ENCODE data around the gene OPCML.

OPCML gene

GRCh38 chr11:133536198-133536597, 3.9 kb upstream of the OPCML start:
- DNase-seq = no peak

GRCh38 chr11:133533205-133533604, 904 bp upstream of the OPCML start:
- no peak for DNase-seq

DNA sequence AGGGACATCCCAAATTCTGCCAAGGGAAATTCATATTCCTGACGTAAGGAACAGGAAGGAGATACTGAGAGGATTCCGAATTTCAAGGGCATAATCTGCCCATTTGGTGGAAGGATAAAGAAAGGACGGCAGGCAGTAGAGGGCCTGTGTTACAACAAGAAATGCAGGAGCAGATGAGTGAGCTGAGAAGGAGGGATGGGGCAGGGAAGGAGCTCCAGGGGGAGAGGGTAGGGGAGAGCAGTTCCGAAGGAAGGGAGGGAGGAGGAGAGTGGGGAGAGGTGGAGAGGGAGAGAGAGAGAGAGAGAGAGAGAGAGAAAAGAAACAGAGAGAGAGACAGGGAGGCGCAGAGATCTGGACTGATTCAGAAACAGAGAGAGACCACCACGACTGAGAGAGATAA, 843 bp downstream of the OPCML start:
- no peak for DNase-seq

DNA sequence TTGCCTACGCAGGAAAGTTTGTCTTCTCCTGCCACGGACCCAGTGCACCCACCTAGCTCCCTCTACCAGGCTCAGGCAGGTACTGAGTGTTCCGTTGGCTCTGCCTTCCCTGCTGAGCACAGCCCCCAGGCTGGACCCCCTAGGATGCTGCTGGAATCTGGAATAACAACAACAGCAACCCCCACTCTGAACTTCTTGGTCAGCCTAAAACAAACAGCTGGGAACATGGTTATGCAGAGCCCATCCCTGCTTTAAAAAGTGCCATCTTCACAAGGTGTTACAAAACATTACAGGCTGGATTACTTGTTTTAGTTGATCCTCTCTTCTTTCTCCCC, 1.8 kb downstream of the OPCML start:
- DNase-seq = no peak

GRCh38 chr11:133529807-133530500, 2.3 kb downstream of the OPCML start:
- no peak for DNase-seq

- DNase-seq = peak; percentile 44
Observed at GRCh38 chr11:133526790-133527189, 5.5 kb downstream of the OPCML start.

- no peak for DNase-seq
Observed at GRCh38 chr11:133525976-133526375, 6.3 kb downstream of the OPCML start.

DNA sequence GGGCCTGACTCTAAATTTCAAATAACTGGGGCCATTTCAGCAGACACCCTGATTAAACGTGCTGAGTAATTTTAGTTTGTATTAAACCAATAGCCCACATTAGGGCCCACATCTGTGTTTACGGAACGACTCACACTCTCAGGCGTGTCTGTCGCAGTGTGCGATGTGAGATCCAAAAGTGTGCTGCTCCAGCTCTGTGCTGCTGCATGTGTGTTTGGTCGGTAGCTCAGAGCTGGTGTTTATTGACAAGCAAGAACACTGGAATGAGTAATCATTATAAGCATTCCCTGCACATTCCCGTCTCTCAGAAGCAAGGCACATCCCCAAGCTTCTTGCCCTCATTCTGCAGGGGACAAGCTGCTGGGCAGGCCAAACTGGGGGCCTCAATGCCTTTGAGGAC, 7.8 kb downstream of the OPCML start:
- DNase-seq = no peak

DNA sequence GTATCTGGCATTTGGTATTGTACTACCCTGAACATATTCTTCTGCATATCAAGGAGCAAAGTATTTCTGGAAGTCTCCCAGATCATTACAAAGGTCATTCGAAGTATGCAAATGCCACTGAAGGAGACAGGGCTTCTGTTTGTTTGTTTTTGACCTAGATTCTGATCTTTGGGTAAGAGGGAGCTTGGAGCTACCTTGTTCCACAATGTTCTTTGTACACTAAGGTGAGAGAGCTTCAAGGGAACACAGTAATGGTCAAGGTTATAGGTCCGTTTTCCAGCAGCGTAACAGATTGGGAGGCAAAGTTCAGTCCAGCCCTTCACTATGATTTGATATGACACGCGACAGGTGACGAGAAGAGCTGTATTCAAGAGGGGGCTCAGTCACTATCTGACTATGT, 10.0 kb downstream of the OPCML start:
- DNase-seq = no peak

DNA sequence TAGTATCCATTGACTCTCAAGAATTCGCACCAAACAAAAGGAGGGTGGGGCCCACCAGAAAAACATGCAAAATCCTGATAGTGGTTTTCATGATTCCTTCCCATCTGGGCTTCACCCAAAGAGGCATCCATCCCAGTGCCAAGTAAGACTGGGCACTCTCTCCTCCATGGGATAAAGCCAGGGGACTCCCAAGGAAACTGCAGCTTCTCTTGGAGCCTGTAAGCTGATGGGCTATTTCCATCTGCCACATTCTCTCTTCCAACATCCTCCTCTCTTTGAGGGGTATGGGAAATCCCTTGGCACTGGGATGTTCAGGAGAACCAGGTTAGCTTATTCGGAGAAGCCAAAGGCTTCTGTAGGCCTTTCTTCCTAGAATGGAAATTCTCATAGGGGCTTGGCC, 10.8 kb downstream of the OPCML start:
- no peak for DNase-seq

DNA sequence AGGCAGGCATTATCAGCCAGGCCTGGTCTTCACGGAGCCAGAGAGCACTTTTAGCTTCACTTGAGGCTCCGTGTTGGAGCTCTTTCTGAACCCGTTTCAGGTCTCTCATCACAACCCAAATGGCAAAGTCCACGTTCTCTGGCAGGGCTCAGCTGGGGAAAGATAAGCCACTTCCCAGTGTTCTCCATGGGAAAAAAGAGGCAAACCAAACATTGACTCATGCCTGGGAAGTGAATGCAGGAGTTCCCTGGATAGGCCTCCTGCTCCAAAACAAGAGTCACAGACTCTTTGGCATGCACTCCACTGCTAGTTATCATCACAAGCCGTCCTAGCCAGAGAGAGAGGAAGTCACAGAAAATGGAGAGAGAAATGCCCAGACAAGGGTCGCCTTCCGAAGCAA, 11.6 kb downstream of the OPCML start:
- no peak for DNase-seq

- DNase-seq = no peak
Observed at GRCh38 chr11:133519560-133519959, 12.7 kb downstream of the OPCML start.

DNA sequence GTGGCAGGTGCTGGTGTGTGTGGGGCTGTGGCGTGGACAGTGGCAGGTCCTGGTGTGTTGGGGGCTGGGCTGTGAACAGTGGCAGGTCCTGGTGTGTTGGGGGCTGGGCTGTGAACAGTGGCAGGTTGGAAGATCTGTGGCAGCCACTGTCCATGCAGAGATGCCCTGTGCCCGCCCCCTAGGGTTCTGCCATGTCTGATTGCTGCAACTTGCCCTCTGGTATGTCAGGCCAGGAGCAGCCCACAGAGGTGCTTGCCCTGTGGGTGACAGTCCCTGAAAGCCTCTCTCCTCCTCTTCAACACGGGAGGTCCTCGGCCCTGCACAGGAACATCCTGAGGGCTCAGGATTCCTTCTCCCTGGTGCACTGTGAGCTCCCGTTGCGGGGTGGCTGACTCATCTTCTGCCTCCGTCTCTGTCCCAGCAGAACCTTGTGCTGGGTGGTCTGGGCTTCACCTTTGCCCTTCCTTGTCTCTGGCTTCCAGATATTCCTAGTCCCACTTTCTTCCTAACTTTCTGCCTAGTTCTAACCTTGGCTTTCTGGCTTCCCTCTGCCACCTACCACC, 13.5 kb downstream of the OPCML start:
- DNase-seq = no peak

DNA sequence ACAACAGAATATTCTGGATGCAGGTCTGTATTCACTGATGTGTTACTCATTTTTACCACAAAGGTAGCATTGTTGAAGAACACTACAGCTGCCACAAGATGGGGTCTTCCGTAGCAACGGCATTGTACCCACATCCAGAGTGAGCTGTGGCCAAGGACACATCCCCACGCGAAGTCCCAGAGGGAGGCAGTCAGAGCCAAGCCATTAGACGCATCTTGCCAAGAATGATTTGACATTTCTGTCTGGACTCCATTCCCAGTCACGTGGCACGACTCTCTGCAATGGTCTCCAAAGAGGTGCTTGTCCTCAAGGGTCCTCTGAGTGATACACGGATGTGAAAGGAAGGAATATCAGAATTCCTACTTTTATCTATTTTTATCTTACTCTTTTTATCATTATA, 15.5 kb downstream of the OPCML start:
- DNase-seq = no peak

- DNase-seq = peak; percentile 49
Observed at GRCh38 chr11:133515107-133515506, 17.2 kb downstream of the OPCML start.

DNA sequence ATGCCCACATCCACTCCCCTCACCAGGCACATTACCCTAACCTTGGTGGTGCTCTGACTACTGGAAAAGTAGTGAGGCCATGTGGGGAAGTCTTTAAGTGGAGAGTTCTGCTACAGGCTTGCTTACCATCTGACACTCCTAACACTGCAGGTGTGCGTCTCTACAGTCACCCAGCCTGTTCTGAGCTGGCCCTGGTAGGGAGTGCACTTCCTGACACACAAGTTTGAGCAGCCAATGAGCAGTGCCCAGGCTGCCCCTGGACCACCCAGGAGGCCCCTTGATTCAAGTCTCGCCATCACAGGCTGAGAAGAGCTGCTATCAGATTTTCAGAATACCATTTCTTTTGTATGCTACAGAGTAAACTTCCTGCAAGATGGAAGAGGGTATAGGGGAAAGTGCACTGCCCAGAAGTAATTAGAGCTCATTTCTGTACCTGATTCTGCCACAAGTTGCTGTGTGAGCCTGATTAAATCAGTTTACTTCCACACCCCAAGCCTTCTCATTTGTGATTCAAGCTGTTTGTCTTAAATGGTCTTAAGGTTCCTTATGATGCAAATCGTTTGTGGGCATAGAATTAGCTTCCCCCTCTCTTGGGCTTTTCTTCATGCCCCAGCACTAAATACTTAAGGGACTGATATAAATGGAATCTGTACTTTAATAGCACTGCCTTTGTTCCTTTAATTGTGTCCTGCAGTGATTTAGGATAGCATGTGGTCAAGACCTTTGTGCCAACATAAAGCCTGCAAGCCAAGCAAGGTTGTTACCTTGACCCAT, 22.2 kb downstream of the OPCML start:
- DNase-seq = no peak

- DNase-seq = no peak
Observed at GRCh38 chr11:133508468-133508867, 23.8 kb downstream of the OPCML start.

DNA sequence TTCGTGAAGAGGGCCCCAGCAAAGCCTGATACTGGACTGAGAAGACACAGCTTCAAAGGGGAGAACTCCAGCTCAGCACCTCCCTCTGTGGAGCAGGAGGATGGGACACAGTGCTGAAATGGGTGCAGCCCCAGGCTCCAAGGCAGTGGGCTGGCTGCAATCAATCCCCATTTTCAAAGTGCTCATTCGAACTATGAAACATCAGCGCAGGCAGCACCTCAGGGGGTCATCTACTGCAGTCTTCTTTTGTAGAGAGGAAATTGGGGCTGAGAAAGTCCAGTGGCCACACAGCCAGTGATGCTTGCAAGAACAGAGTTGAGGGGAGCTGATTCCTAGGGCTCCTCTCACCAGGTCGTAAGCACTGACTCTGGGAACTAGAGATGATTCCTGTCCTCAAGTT, 25.1 kb downstream of the OPCML start:
- no peak for DNase-seq

DNA sequence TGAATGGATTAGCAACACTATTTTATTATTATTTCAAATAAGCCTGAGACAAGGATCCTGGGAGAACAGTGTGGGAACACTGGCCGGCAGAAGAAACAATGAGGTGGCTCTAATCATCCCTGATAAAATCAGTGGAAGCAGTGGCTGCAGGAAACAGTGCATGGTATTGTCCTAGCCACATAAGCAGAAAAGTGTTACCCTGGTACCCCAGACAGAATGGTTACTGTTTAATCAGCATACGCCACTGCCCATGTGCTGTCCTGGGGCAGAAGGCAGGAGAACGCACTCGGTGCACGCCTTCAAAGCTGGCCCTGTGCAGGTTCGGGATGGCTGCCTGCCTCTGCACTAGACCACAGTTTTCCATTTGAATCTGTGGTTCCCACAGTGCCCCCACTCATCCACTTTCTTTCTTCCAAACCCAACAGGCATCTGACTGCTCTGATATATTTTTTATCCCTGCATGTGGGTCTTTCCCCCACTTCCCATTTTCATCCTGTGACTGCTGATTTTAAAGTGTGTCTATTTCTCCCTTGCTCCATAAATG, 25.7 kb downstream of the OPCML start:
- no peak for DNase-seq

DNA sequence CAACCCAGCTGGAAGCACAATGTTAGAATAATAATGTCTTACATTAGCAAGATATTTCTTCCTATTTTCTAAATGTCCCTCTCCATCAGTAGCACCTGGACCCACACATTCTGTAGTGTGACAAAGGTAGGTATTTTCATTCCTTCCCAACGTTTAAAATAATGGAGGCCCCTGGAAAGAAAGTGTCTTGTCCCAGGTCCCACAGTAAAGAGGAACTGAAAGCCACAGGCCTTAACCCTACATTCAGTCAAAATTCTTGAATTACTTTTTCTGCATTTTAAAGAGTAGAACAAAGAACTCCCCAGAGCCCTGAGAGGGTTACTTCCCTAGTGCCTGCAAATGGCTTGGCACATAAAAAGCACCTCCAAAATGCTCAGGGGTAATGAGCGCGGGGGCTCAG, 26.3 kb downstream of the OPCML start:
- no peak for DNase-seq

DNA sequence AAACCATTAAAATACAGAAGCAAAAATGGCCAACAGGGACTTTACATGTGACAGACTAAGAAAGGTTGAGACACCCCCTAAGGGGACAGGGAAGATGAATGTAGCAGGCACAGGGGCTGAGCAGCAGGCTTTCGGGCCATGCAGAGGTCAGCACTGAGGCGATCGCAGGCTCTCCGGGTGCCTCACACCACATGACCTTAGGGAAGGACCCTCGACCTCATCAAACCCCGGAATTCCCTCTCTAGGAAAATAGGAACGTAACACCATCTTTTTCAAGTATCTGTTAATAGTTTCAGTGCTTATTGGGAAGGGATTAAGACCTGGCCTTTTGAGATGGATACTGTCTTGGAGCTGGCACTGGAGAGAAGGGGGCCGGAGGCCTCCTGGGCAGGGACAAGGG, 27.4 kb downstream of the OPCML start:
- DNase-seq = no peak

- no peak for DNase-seq
Observed at GRCh38 chr11:133503776-133504175, 28.5 kb downstream of the OPCML start.

DNA sequence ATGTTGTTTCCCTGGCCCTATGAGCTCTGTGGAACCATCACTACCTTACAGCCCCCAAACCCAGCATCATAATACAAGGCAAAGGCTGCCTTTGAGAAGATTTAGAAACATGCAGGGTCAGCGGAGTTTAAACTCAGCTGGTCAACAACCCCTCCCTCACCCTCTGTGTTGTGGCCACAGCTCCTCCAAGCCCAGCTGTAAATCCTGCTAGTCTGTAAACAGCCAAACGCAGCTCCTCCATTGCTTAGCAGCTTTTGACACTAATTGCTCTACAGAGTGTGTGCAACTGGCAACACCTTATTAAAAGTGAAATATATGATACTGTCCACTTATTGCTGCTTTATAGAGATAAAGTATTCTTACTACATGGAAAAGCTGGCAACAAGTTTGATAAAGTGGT, 29.1 kb downstream of the OPCML start:
- no peak for DNase-seq
